ENCODE data around the gene GSG1L2. TPM values are rescaled to one million over a fixed set of nuclear protein-coding genes. Genes with fewer than 3 reads are reported as not detected.

Gene GSG1L2
- total RNA-seq, 1 donor from 2014 or later, result not detected

- no peak overlapping the region for H3K4me3 ChIP-seq
- H3K36me3 ChIP-seq, result no peaks in the 10 kb centered on the region
- no peak for TF ChIP-seq CTCF (IDR thresholded peaks at IDR 0.05)
- H3K27ac ChIP-seq, result no peak overlapping the region
- ATAC-seq (no peak), DNase-seq (no peak)
- intact Hi-C loops (cut with DNase I), result no loop called here
- peaks cover 3% of the 10 kb centered on the region for H3K4me1 ChIP-seq
- H3K27me3 ChIP-seq, result no peaks in the 10 kb centered on the region
- H3K9me3 ChIP-seq, result no peaks in the 10 kb centered on the region
Observed at GRCh38 chr17:9833922-9834321, 12.0 kb upstream of the GSG1L2 start.

- no peak overlapping the region for H3K27ac ChIP-seq
- no peak for TF ChIP-seq CTCF (IDR thresholded peaks at IDR 0.05)
- H3K36me3 ChIP-seq, result no peaks in the 10 kb centered on the region
- intact Hi-C loops (cut with DNase I), result no loop called here
- H3K27me3 ChIP-seq, result peaks cover 6% of the 10 kb centered on the region
- H3K4me1 ChIP-seq, result no peaks in the 10 kb centered on the region
- no peaks in the 10 kb centered on the region for H3K9me3 ChIP-seq
- DNase-seq (no peak), ATAC-seq (no peak)
- H3K4me3 ChIP-seq, result no peak overlapping the region
Observed at GRCh38 chr17:9830711-9831110, 8.8 kb upstream of the GSG1L2 start.

- ATAC-seq (no peak), DNase-seq (no peak)
- H3K4me3 ChIP-seq, result no peak overlapping the region
- H3K36me3 ChIP-seq, result no peaks in the 10 kb centered on the region
- no peak overlapping the region for H3K27ac ChIP-seq
- H3K27me3 ChIP-seq, result peaks cover 7% of the 10 kb centered on the region
- H3K9me3 ChIP-seq, result no peaks in the 10 kb centered on the region
- no peaks in the 10 kb centered on the region for H3K4me1 ChIP-seq
- intact Hi-C loops (cut with DNase I), result no loop called here
- TF ChIP-seq CTCF (IDR thresholded peaks at IDR 0.05), result no peak
Observed at GRCh38 chr17:9829343-9829742, 7.5 kb upstream of the GSG1L2 start.

GRCh38 chr17:9828296-9829295 lies 6.7 kb upstream of the GSG1L2 start:
- intact Hi-C loops (cut with DNase I), result no loop called here
- Histone ChIP-seq H3K4me3 (no peak overlapping the region), H3K36me3 (no peaks in the 10 kb centered on the region), H3K27ac (no peak overlapping the region), H3K9me3 (no peaks in the 10 kb centered on the region), H3K4me1 (no peaks in the 10 kb centered on the region), H3K27me3 (peaks cover 15% of the 10 kb centered on the region)
- ATAC-seq, result no peak
- TF ChIP-seq CTCF (IDR thresholded peaks at IDR 0.05), result no peak
- DNase-seq, result no peak

- DNase-seq (no peak), ATAC-seq (no peak)
- Histone ChIP-seq H3K9me3 (no peaks in the 10 kb centered on the region), H3K36me3 (no peaks in the 10 kb centered on the region), H3K27me3 (peaks cover 15% of the 10 kb centered on the region), H3K4me3 (no peak within 1 kb of the TSS), H3K27ac (no peak within 1 kb of the TSS), H3K4me1 (no peaks in the 10 kb centered on the region)
- intact Hi-C loops (cut with DNase I), result no loop called here
- TF ChIP-seq CTCF (IDR thresholded peaks at IDR 0.05), result no peak
Observed at GRCh38 chr17:9825641-9826150, 3.8 kb upstream of the GSG1L2 start, which contains the start of gene GLP2R. TSS of gene GLP2R (plus strand) at chr17:9825924. CDS start at chr17:9826064, 140 bp downstream.
